HG02798 (cell line): ENCODE measurements around the gene SMAD7.

Experiments used
- ATAC-seq: cut with Tn5 transposase; IDR thresholded peaks from one replicate; pipeline ENCODE4 v1.9.1; 2021; ENCODE audit warnings: mild to moderate bottlenecking; ENCODE audit not compliant: unreplicated experiment, poor library complexity

SMAD7 gene

DNA sequence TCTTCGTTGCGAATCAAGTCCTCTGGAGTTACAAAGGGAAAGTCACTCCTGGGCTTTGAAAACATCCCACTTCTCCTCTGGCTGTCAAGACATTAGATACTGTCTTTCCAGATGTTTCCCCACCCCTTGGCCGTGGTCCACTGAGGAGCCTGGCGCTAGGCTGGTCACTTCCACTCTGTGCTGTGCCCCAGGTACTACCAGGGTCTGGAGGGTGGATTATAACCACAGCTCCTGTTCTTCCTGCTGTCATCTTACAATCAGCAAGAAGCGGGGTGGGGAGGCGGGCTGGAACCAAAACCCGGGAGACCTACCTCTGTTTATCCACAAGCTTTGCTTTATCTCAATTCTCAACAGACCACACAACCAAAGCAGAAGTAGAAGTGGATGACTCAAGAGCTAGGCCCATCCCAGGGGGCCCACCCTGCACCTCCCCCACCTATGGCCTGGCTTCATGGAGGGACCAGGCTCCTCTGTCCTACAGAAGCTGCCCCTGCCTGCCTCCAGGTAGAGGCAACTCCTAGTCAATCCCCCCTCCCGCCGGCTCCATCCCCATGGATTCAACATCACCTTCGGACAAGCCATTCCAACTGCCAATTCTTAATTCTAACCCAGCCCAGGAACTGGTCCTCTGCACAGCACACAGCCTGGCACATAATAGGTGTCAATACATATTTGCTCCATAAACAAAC lies 17.8 kb downstream of the SMAD7 start:
- ATAC-seq, result no peak

DNA sequence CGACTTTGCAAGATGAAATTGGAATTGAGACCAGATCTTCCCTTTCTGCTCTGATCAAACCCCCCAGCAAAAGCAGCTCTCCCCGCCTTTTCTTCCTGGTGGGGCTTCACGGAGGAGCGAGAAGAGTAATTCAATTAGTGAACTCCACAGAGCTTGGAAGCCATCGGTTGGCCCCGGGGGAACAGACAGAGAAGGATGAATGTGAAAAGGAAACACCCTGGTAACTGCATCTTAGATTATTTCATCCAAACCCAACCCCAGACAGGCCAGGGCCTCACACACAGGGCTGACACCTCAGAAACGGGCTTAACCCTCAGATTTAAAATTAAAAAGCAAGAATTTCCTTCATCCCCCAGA lies 18.3 kb downstream of the SMAD7 start:
- ATAC-seq, result no peak

DNA sequence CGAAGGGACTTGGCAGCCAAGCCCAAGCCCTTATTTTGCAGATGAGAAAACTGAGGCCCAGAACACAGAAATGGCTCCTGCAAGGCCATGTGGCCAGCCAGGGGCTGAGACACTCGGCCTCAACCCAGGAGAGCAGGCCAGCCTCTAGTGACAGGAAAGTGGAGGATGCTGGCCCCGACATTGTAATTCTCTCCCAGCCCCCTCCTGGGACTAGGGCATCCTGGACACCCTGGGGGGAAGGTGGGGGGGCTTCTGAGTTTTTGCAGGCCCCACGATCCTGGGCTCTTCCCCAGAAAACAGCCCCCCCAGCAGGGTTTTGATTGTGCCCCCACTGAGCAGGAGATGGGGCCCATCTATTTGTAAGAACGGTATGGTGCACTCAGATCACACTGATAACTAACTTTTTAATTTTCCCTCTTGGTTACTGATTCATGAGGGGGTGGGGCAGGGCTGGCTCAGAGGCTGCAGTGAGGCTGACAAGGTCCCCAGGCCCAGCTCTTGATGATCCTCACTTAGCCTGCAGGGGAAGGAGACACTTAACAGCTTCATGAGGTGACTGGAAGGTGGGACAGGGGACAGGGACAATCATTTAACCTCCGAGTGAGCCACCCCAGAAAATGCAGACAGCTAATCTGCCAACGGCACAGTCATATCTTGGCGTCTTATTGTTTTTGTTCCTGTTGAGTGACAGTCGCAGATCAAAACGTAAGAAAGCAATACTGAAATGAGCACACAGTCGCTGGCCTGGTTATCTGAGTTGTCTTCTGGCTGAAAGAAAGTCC lies 18.9 kb downstream of the SMAD7 start:
- ATAC-seq, result no peak

DNA sequence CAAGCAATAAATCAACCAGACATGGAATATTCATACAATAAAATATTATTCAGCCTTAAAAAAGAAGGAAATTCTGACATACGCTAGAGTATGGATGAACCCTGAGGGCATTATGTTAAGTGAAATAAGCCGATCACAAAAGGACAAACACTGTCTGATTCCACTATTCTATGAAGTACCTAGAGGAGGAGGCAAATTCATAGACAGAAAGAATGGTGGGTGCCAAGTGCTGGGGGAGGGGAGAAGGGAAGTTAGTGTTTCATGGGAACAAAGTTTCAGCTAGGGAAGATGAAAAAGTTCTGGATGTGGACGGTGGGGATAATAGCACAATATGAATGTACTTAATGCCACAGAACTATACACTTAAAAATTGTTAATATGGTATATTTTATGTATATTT lies 19.8 kb downstream of the SMAD7 start:
- no peak for ATAC-seq

DNA sequence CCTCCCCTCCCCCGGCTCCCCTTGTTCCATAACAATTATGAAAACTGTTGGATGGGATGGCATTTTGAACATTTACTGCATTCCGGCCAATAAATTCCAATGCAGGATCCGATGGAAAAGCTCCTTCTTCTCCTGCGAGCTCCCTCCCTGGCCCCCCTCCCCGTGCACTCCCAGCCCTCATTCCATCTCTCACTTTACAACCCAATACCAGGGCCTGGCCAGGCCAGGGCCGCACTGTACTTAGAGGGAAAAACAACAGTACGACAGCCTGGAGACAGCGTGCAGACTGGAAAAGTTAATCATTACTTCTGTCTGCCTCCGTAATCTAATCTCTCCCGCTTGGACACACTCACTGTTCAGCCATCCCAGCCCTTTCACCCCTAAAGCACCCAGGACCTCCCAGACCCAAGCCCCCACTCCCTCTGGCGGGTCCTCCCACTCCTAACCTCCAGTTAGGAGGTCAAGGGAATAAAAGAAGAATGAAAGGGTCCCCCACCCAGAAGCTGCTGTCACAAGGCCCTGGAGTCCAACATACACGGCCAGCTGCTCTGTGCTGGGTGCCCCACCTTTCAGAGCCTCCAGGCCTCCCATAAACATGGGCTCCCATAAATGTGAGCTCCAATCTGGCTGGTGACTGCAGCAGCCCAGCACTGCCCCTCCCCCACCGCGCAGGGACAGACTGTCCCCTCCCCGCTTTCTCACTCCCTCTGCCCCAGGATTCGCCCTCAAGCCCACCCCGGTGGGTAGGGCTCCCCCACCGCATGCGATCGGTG lies 20.6 kb downstream of the SMAD7 start:
- ATAC-seq, result no peak

DNA sequence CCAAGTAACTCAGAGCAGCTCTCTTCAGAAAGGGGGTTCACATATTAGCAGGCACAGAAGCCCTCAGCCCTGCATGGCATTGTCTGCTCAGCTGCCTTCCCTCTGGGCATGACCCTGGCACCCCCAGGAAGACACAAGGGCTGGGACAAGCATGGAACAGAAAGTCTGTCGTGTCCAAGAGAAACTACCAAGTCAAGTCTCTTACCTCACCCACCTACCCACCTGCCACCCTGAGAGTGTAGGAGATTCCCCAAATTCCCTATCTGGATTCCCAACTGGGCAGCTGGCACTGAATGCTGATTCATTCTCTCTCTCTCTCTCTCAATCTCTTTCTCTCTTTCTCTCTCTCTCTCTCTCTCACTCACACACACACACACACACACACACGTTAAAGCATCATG lies 21.6 kb downstream of the SMAD7 start:
- ATAC-seq, result no peak

DNA sequence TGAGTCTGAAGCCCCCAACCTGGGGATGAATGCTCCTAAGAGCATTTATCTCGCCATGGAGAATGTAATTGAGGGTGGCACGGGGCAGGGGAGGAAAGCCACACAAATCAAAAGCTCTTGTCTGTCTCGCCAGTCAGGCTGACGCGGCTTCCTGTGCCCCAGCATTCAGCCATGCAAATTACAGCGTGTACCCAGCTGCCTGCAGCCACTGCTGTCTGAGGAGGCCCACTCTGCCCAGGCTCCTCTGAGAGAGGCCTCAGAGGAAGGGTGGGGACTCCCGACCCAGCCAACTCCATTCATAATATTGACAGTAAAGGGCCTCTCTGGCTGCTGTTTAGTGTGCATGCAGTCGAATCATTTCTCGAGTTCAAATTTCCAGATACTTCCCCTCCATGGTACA lies 22.0 kb downstream of the SMAD7 start:
- ATAC-seq, result peak; percentile 89

DNA sequence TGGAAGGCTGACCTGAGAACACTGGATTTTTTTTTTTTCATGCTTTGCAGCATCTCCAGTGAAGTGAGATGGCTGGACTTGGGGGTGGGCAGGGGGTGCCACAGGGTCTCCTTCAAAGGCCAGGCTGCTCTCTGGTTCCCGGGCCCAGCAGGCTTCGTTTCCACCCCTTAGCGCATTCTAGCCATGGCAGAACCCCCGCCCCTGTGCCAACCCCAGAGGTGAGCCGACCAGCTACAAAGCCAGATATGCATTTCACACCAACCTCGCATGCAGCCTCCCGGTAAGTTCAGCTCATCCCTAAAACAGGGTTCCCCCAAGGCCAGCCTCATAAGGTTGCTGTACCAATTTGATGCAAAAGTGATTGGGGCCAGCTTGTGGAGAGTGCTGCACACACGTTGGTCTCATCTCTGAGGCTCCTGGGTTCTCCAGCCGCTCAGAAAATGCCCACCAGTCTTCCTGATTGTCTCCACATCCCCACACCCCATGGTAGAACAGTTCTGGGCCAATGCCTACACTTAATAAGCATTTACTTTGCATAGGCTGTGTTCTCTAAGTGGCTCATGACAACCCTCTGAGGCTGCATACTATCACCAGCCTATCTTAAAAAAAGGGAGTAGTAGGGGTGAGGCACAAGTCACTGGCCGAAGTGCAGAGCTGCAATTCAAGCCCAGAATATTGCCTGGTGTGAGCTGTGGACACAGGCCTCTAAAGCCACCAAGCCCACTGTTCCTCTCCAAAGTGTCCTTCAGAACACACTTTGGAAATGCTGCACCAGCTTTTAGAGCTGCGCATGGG lies 23.3 kb downstream of the SMAD7 start:
- ATAC-seq, result no peak

DNA sequence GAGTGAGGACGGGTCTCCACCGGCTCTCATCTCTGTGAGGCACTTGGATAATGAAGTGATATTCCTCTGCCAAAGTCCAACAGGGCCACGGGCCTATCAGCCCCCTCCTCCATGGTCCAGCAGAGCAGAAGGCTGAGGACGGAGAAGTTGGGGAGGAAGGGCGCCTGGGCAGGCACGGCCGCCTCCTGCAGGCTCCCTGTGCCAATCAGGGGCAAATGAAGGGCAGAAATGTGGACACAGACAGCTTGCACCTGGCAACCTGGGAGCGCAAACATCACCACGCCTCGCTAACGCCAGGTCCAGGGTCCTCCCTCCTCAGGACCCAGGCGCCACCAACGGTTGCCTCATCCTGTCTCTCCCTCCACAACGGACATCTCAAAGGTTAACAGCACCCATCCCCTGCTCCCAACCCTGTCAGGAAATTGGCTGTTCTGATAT lies 24.3 kb downstream of the SMAD7 start:
- ATAC-seq, result no peak

DNA sequence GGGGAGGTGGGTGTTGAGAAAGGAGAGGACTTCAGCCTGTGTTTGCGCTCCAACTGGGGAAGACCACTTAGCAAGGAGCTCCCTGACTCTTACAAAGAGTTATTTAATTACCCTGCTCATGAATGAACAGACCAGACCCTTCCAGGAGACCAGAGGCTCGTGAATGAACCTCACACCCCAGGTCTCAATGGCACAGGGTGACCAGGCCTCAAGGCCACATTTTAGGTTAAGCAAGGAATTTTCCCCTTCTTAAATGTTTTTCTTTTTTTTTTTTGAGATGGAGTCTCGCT lies 25.3 kb downstream of the SMAD7 start:
- ATAC-seq, result no peak

DNA sequence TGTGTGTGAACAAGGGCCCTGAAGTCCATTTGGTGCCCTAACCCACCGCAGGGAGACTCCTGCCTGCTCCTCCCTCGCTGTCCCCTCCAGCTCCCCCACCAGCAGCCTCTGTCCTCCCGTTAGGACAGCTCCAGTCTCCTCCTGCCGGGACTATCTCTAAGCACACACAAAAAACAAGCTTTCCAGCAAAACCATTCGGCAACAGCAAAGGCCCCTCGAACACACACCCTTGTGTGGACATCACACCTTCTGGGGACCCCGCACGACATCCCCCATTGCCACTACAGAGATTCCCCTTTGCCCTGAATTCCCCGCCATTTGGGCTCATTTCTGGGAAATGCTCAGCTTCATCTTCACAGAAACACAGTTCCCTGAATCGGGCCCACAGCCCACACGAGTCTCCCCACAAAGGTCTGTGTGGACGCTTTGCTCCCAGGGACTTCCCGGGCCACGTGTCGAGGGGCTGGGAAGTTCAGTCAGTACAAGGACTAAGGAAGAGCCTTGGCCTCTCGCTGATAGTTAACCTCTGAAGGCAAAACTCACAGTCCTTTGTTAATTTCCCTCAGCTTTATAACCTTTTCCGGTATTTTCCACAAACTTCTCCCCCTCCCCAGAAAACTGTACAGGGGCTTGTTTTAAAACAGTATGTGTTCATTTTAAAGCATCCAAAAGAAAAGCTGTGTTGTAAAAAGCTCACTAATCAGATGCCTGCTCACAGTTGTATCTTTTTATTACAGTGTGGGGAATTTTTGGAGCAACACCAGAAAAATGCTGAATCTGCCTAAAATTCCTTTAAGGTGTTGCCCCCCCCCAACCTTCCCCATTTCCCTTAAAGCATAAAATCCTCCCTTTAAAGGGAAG lies 25.9 kb downstream of the SMAD7 start:
- no peak for ATAC-seq

DNA sequence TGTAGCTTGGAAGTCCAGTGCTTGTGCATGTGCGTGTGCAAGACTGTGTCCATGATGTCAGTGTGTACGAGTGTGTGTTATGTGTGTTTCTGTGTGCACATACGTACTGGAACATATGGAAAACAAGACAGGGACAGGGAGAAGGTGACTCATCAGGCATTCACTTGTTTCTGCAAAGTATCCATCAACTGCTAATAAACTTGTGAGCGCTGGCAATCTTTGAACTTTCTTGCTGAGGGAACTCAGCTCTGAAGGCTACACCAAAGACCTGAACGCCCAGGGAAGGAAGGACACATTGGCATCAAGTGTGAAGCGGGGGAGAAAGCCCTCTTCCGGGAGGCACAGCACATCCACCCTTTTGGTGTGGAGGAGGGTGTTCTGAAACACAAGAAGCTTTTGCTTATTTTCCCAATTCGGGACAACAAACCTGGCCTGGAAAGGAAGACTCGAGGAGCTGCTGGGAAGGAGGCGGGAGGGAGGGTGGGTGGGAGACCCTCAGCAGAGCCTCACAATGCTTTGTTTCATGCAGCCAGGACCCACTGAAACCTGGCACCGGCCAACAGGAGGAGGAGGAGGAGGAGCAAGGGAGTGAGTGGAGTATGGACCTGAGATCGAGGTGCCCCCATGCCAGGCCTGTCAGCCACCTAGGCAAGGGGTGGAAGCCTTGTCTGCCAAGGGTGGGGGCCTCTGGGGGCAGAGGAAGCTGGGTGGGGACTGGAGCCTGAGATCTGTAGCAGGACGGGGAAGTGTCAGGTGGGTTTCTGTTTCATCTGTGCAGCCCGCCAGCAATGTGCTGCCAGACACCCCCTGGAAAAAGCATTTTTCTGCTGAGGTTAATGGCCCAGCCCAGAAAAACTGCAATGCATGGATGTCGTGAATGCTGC lies 26.8 kb downstream of the SMAD7 start:
- ATAC-seq, result no peak

DNA sequence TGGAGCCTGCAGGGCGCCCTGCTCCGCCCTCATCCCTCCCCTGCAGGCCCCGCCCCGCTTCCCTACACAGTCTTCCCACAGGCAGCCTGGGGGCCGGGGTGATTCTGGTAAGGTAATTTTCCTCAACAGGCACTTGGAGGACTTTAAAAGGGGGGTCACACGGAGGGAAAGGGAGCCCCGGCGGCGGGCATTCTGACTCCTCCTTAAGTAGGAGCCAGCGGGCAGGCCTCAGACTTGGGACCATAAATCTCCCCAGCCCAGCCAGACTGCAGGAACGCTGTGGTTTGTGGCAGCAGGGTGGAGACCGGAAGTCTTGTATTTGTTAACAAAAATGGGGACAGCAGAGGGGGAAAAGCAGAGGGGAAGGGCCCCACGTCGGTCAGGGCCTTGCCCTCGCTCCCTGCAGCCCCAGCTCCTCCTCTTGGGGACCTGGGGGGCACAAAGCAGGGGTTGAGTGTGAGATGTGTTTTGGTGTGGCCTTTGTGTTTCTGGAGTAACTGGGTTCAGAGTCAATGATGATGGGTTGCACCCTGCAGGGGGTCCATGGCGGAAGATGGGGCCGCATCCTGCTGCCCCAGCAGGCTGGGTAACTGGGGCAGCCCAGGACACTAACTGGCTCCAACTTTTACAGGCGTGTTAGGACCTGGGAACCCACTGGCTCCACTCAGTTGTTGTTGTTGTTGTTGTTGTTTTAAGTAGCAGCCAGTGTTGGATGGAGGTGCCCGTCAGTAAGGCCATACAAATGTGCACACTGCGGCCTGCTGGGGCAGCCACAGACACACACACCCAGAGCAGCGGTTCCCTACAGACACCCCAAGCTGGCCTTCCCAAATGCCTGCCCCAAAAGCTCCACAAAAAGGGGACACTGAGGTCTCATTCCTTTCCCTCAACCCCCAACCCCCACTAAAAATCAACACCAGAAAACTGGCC lies 27.7 kb downstream of the SMAD7 start:
- ATAC-seq, result no peak

DNA sequence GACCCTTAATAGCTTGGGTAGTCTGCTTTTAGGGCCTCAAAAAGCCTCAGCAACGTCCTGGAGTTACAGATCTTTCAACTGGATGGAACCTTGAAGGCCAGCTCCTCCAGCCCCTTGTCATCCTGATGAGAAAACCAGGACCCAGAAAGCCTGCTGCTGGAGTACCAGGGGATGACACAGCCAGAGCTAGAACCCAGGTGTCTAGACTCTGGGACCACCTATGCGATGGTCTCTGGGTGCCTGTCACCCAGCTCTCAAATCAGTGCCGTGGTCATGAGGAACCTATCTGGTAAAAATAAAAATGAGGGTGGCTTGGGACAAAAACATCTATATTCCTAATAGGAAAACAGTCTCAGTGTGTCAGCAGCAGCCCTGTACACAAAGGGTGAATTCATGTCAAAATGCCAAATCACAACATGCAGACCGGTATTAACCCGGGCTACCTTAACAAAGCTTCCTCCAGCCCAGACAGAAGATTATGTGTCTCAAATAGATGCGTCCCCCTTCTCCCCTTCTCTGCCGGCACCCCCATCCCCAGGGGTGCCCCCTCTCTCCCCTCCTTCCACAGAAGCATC lies 28.5 kb downstream of the SMAD7 start:
- no peak for ATAC-seq

DNA sequence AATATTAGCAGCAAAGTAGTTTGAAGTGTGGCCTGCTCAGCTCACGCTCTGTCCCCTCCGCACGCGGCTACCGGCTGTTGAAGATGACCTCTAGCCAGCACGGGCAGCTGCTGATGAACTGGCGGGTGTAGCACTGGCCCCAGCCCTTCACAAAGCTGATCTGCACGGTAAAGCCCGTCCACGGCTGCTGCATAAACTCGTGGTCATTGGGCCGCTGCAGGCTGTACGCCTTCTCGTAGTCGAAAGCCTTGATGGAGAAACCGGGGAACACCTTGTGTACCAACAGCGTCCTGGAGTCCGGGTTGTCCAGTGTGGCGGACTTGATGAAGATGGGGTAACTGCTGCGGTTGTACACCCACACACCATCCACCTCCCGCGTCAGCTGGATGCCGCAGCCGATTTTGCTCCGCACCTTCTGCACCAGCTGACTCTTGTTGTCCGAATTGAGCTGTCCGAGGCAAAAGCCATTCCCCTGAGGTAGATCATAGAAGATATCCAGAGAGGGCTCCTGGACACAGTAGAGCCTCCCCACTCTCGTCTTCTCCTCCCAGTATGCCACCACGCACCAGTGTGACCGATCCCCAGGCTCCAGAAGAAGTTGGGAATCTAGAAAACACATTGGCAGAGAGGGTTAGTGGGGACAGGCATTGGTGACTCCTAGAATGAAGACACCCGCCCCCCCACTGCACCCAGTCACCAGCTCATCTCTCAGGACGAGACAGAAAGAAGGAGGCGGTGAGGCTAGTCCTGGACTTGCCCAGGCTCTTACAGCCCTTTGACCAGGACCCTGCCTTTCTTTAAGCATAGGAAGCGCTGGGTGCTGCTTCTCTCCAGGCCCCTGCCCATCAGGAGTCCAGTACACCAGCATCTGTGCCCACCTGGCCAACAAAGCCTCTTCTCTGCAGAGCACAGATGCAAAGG lies 29.2 kb downstream of the SMAD7 start:
- ATAC-seq, result no peak

DNA sequence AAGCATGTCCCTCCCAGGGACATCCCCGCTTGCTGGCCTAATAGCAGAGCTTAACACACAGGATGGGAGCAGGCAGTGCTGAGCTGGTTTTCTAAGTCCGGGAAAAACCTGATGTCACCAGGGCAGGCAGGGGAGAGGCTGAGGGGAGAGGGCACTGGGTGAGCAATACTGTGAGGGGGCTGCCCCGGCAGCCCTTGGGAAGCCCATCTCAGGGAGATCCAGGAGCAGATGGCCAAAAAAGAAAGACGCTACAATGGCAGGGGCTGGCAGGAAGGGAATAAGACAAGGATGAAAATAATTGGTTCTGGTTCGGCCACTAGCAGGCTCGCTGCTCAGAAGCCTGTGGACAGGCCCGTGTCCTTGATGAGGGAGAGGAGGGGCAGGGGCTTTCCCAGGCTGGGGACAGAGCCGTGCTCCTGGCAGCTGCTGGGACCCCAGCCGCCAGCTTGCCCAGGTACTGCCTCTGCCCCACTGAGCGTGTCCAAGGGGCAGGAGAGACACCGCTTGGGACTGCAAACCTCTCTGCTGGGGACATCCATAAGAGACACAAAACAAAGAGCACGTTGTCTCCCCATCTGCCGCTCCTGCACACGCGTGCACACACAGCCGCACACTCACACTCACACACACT lies 30.2 kb downstream of the SMAD7 start:
- no peak for ATAC-seq
